Loucy (cell line): ENCODE results near the gene SETBP1.

ENCODE experiments used
- H2AFZ ChIP-seq: fragments of 200-600 bp; sonication (generic); 2 replicates; pipeline ENCODE4 v1.6.0; 2016; ENCODE audit warnings: antibody characterized with exemption, mild to moderate bottlenecking, low read length, moderate library complexity
- H3F3A ChIP-seq: fragments of 200-600 bp; 2 replicates; pipeline ENCODE4 v1.6.0; 2016; ENCODE audit warnings: antibody characterized with exemption, low read depth, mild to moderate bottlenecking
- H3K27me3 ChIP-seq: fragments of 200-600 bp; sonication (generic); 2 replicates; pipeline ENCODE4 v1.6.1; 2014; ENCODE audit warnings: low read length, mild to moderate bottlenecking; ENCODE audit not compliant: insufficient read depth, poor library complexity, severe bottlenecking
- H3K36me3 ChIP-seq: fragments of 200-600 bp; sonication (generic); 2 replicates; pipeline ENCODE4 v1.6.1; 2016; ENCODE audit warnings: low read length; ENCODE audit not compliant: insufficient read depth
- H3K4me1 ChIP-seq: fragments of 200-600 bp; sonication (generic); 2 replicates; pipeline ENCODE4 v1.5.1; 2014; ENCODE audit warnings: low read length, mild to moderate bottlenecking; ENCODE audit not compliant: insufficient read depth, poor library complexity, severe bottlenecking
- H3K4me2 ChIP-seq: fragments of 200-600 bp; sonication (generic); 2 replicates; pipeline ENCODE4 v1.6.0; 2014; ENCODE audit warnings: antibody characterized with exemption, low read length, low read depth, mild to moderate bottlenecking; ENCODE audit not compliant: poor library complexity, severe bottlenecking
- H3K4me3 ChIP-seq: fragments of 200-600 bp; sonication (generic); 2 replicates; pipeline ENCODE4 v1.5.1; 2014; ENCODE audit warnings: low read length, mild to moderate bottlenecking, mixed read lengths; ENCODE audit not compliant: poor library complexity, severe bottlenecking
- H3K79me2 ChIP-seq: fragments of 200-600 bp; sonication (generic); 2 replicates; pipeline ENCODE4 v1.6.1; 2014; ENCODE audit warnings: low read length; ENCODE audit not compliant: insufficient read depth
- H3K9ac ChIP-seq: fragments of 200-600 bp; sonication (generic); 2 replicates; pipeline ENCODE4 v1.6.0; 2014; ENCODE audit warnings: mild to moderate bottlenecking, low read depth, low read length, moderate library complexity; ENCODE audit not compliant: poor library complexity, severe bottlenecking
- H3K9me2 ChIP-seq: fragments of 200-600 bp; sonication (generic); replicated peaks from 2 replicates; pipeline ENCODE4 v1.6.1; 2016; ENCODE audit warnings: low read depth, low read length, mixed read lengths
- H3K9me3 ChIP-seq: fragments of 200-600 bp; sonication (generic); 2 replicates; pipeline ENCODE4 v1.6.1; 2014; ENCODE audit warnings: mild to moderate bottlenecking, antibody characterized with exemption, low read length, low read depth; ENCODE audit not compliant: insufficient read depth
- H4K20me1 ChIP-seq: fragments of 200-600 bp; sonication (generic); 2 replicates; pipeline ENCODE4 v1.6.0; 2014; ENCODE audit warnings: antibody characterized with exemption, low read length, mild to moderate bottlenecking; ENCODE audit not compliant: insufficient read depth, poor library complexity, severe bottlenecking
- CTCF ChIP-seq: fragments of 200-600 bp; sonication (generic); conservative IDR thresholded peaks from 2 replicates; pipeline ENCODE4 v1.5.1; 2014; ENCODE audit warnings: mild to moderate bottlenecking, antibody characterized with exemption, low read length
- EZH2phosphoT487 ChIP-seq: fragments of 200-600 bp; IDR thresholded peaks from 2 replicates; pipeline ENCODE4 v1.6.1; 2018; ENCODE audit warnings: antibody characterized with exemption, mild to moderate bottlenecking, moderate library complexity, borderline replicate concordance

SETBP1 gene

GRCh38 chr18:44693030-44693784, 12.5 kb downstream of the SETBP1 start:
- peaks cover 17% of the 10 kb centered on the region for H4K20me1 ChIP-seq
- peaks cover 25% of the 10 kb centered on the region for H3K4me1 ChIP-seq
- H3K9me2 ChIP-seq, result no peaks in the 10 kb centered on the region
- no peak overlapping the region for H3K4me2 ChIP-seq
- no peaks in the 10 kb centered on the region for H3K9me3 ChIP-seq
- H3K79me2 ChIP-seq, result peaks cover 99% of the 10 kb centered on the region
- H3K27me3 ChIP-seq, result no peaks in the 10 kb centered on the region
- TF ChIP-seq EZH2phosphoT487 (no peak), CTCF (no peak)
- H2AFZ ChIP-seq, result no peak overlapping the region
- H3K9ac ChIP-seq, result no peak overlapping the region
- no peaks in the 10 kb centered on the region for H3F3A ChIP-seq
- peaks cover 4% of the 10 kb centered on the region; the same call in 1 of the 2 replicates for H3K36me3 ChIP-seq
- H3K4me3 ChIP-seq, result no peak overlapping the region

GRCh38 chr18:44695503-44695902, 14.8 kb downstream of the SETBP1 start:
- Histone ChIP-seq H3K36me3 (no peaks in the 10 kb centered on the region; the same call in 1 of the 2 replicates), H3K79me2 (peaks cover 91% of the 10 kb centered on the region), H3F3A (no peaks in the 10 kb centered on the region), H3K9me2 (no peaks in the 10 kb centered on the region), H3K4me3 (no peak overlapping the region), H3K9ac (no peak overlapping the region), H3K27me3 (no peaks in the 10 kb centered on the region), H3K4me2 (no peak overlapping the region), H2AFZ (no peak overlapping the region), H3K4me1 (peaks cover 26% of the 10 kb centered on the region), H4K20me1 (peaks cover 17% of the 10 kb centered on the region), H3K9me3 (no peaks in the 10 kb centered on the region)
- TF ChIP-seq EZH2phosphoT487 (no peak), CTCF (no peak)

GRCh38 chr18:44696892-44697291, 16.2 kb downstream of the SETBP1 start:
- TF ChIP-seq EZH2phosphoT487, result no peak
- no peak for TF ChIP-seq CTCF
- Histone ChIP-seq H3K4me2 (no peak overlapping the region), H3K4me3 (no peak overlapping the region), H3K4me1 (peaks cover 25% of the 10 kb centered on the region), H3K27me3 (no peaks in the 10 kb centered on the region), H3K9ac (no peak overlapping the region), H3K79me2 (peaks cover 86% of the 10 kb centered on the region), H2AFZ (no peak overlapping the region), H4K20me1 (peaks cover 17% of the 10 kb centered on the region), H3K9me2 (no peaks in the 10 kb centered on the region), H3K36me3 (peaks cover 8% of the 10 kb centered on the region; the same call in 1 of the 2 replicates), H3K9me3 (no peaks in the 10 kb centered on the region), H3F3A (no peaks in the 10 kb centered on the region)
